H9 (cell line): Measurements from ENCODE around the gene LDB3. TPM values are rescaled to one million over a fixed set of nuclear protein-coding genes. Genes with fewer than 3 reads are reported as not detected.

ENCODE experiments used
- DNase-seq: peaks from one replicate; pipeline ENCODE4 v3.0.0-alpha.2; 2017
- H2AFZ ChIP-seq: one replicate; pipeline ENCODE4 v1.6.1; 2013; ENCODE audit warnings: mild to moderate bottlenecking, low read length, control low read depth, moderate library complexity
- H2AK5ac ChIP-seq: 2 replicates; pipeline ENCODE4 v1.6.1; 2013; ENCODE audit warnings: low read length, control low read depth, mixed read lengths; ENCODE audit not compliant: insufficient read length
- H2BK120ac ChIP-seq: one replicate; pipeline ENCODE4 v1.6.1; 2013; ENCODE audit warnings: low read depth, mild to moderate bottlenecking, low read length, control low read depth, inconsistent platforms; ENCODE audit not compliant: poor library complexity, severe bottlenecking
- H2BK12ac ChIP-seq: 2 replicates; pipeline ENCODE4 v1.6.1; 2013; ENCODE audit warnings: low read length, control low read depth, mixed read lengths, low read depth; ENCODE audit not compliant: insufficient read length
- H2BK15ac ChIP-seq: 2 replicates; pipeline ENCODE4 v1.6.1; 2013; ENCODE audit warnings: low read depth, low read length, control low read depth
- H2BK20ac ChIP-seq: one replicate; pipeline ENCODE4 v1.6.1; 2013; ENCODE audit warnings: low read depth, mild to moderate bottlenecking, low read length, control low read depth, inconsistent platforms; ENCODE audit not compliant: poor library complexity, severe bottlenecking
- H2BK5ac ChIP-seq: 2 replicates; pipeline ENCODE4 v1.6.1; 2013; ENCODE audit warnings: low read length, control low read depth, mixed read lengths; ENCODE audit not compliant: insufficient read length
- H3K14ac ChIP-seq: 2 replicates; pipeline ENCODE4 v1.6.1; 2013; ENCODE audit warnings: low read length, control low read depth; ENCODE audit not compliant: insufficient read depth
- H3K18ac ChIP-seq: 2 replicates; pipeline ENCODE4 v1.6.1; 2013; ENCODE audit warnings: low read depth, mild to moderate bottlenecking, mixed read lengths, low read length, control low read depth; ENCODE audit not compliant: insufficient read length
- H3K23ac ChIP-seq: 2 replicates; pipeline ENCODE4 v1.6.1; 2013; ENCODE audit warnings: low read length, control low read depth, mixed read lengths, low read depth; ENCODE audit not compliant: insufficient read length
- H3K23me2 ChIP-seq: 2 replicates; pipeline ENCODE4 v1.6.1; 2013; ENCODE audit warnings: low read depth, mild to moderate bottlenecking, mixed read lengths, low read length, control low read depth; ENCODE audit not compliant: insufficient read length, poor library complexity, severe bottlenecking
- H3K27ac ChIP-seq: 2 replicates; pipeline ENCODE4 v1.5.1; 2013; ENCODE audit warnings: low read length, control low read depth, mixed read lengths, low read depth; ENCODE audit not compliant: insufficient read length
- H3K27me3 ChIP-seq: 2 replicates; pipeline ENCODE4 v1.6.1; 2013; ENCODE audit warnings: low read length, control low read depth, inconsistent platforms; ENCODE audit not compliant: insufficient read depth
- H3K4ac ChIP-seq: 2 replicates; pipeline ENCODE4 v1.6.1; 2013; ENCODE audit warnings: low read depth, mild to moderate bottlenecking, control low read depth, inconsistent platforms, low read length, moderate library complexity
- H3K4me1 ChIP-seq: 2 replicates; pipeline ENCODE4 v1.6.1; 2013; ENCODE audit warnings: low read length, control low read depth, inconsistent platforms; ENCODE audit not compliant: insufficient read depth
- H3K4me2 ChIP-seq: 2 replicates; pipeline ENCODE4 v1.6.1; 2013; ENCODE audit warnings: low read length, control low read depth, mixed read lengths; ENCODE audit not compliant: insufficient read length, insufficient read depth
- H3K56ac ChIP-seq: 2 replicates; pipeline ENCODE4 v1.6.1; 2013; ENCODE audit warnings: low read depth, mild to moderate bottlenecking, mixed read lengths, low read length, control low read depth; ENCODE audit not compliant: insufficient read length
- H3K79me1 ChIP-seq: 2 replicates; pipeline ENCODE4 v1.6.1; 2013; ENCODE audit warnings: low read depth, mild to moderate bottlenecking, moderate library complexity, low read length, control low read depth, inconsistent platforms; ENCODE audit not compliant: insufficient read depth, poor library complexity, severe bottlenecking
- H3K79me2 ChIP-seq: 2 replicates; pipeline ENCODE4 v1.6.1; 2013; ENCODE audit warnings: low read length, control low read depth, inconsistent platforms; ENCODE audit not compliant: insufficient read depth
- H3K9ac ChIP-seq: 2 replicates; pipeline ENCODE4 v1.6.1; 2013; ENCODE audit warnings: low read length, control low read depth, mixed read lengths; ENCODE audit not compliant: insufficient read length; ENCODE audit errors: extremely low read depth
- H3K9me3 ChIP-seq: one replicate; pipeline ENCODE4 v1.6.1; 2013; ENCODE audit warnings: low read depth, low read length, inconsistent platforms; ENCODE audit not compliant: control insufficient read depth
- H3T11ph ChIP-seq: one replicate; pipeline ENCODE4 v1.6.1; 2013; ENCODE audit warnings: mild to moderate bottlenecking, low read length, control low read depth, inconsistent platforms
- H4K20me1 ChIP-seq: one replicate; pipeline ENCODE4 v1.6.1; 2013; ENCODE audit not compliant: control insufficient read depth, insufficient read length, insufficient read depth
- H4K5ac ChIP-seq: 2 replicates; pipeline ENCODE4 v1.6.1; 2013; ENCODE audit warnings: low read depth, mild to moderate bottlenecking, mixed read lengths, low read length, control low read depth; ENCODE audit not compliant: insufficient read length
- H4K8ac ChIP-seq: replicated peaks from 2 replicates; pipeline ENCODE4 v1.6.1; 2013; ENCODE audit warnings: low read length, control low read depth, mixed read lengths, low read depth; ENCODE audit not compliant: insufficient read length
- H4K91ac ChIP-seq: 2 replicates; pipeline ENCODE4 v1.6.1; 2013; ENCODE audit warnings: low read depth, mild to moderate bottlenecking, moderate library complexity, mixed read lengths, low read length, control low read depth; ENCODE audit not compliant: insufficient read length
- H3K27ac Mint-ChIP-seq, 3 experiments: 2 replicates in 2 of 3; 3 replicates in 1 of 3; pipeline ENCODE4 v1.8.0; 2020 to 2021; ENCODE audit warnings: mixed read lengths in 3 of 3, mild to moderate bottlenecking in 1 of 3, moderate library complexity in 1 of 3
- H3K27me3 Mint-ChIP-seq: 2 replicates; pipeline ENCODE4 v1.8.0; 2021; ENCODE audit warnings: low read depth, mild to moderate bottlenecking, moderate library complexity, mixed read lengths
- H3K36me3 Mint-ChIP-seq, 3 experiments: 2 replicates in 2 of 3; 3 replicates in 1 of 3; pipeline ENCODE4 v1.8.0; 2020 to 2021; ENCODE audit warnings: low read depth in 3 of 3, mixed read lengths in 3 of 3; ENCODE audit not compliant: insufficient read depth in 1 of 3
- H3K4me1 Mint-ChIP-seq, 2 experiments: 2 replicates each; pipeline ENCODE4 v1.8.0; 2020; ENCODE audit warnings: mixed read lengths in 2 of 2
- H3K4me3 Mint-ChIP-seq, 2 experiments: 2 replicates in 1 of 2; 3 replicates in 1 of 2; pipeline ENCODE4 v1.8.0; 2020 to 2021; ENCODE audit warnings: mild to moderate bottlenecking in 2 of 2, mixed read lengths in 2 of 2, moderate library complexity in 1 of 2
- H3K9me3 Mint-ChIP-seq, 2 experiments: 2 replicates in 1 of 2; 3 replicates in 1 of 2; pipeline ENCODE4 v1.8.0; 2020; ENCODE audit warnings: mild to moderate bottlenecking in 2 of 2, mixed read lengths in 2 of 2, moderate library complexity in 1 of 2
- WGBS: extraction: QIAGEN DNeasy Blood & Tissue Kit; methylation state at CpG from one replicate; pipeline ENCODE4 v1.1.7; 2013; ENCODE audit warnings: missing lambda C conversion rate, low lambda C conversion rate, mixed read lengths; ENCODE audit not compliant: insufficient read length; ENCODE audit errors: extremely low coverage; 5-methylcytosine and 5-hydroxymethylcytosine counted together
- total RNA-seq: library from RNA; stranded (reverse); gene quantifications from 2 replicates; pipeline ENCODE4 v1.2.1, GENCODE V29; 2021
- TF ChIP-seq, protein P1 (sequence below): fragments of 200-600 bp; sonication (generic); conservative IDR thresholded peaks from 3 replicates; pipeline ENCODE4 v1.8.0; 2021; ENCODE audit warnings: antibody characterized with exemption, mild to moderate bottlenecking

LDB3 gene
- total RNA-seq, 1 experiment from 2014 or later, result 0.17 TPM

- H3K27me3 Mint-ChIP-seq, result no peaks in the 10 kb centered on the region
- no peak overlapping the region for H3K56ac ChIP-seq
Measured at GRCh38 chr10:86681047-86681446, 12.7 kb downstream of the LDB3 start.

More at GRCh38 chr10:86681047-86681446, 12.7 kb downstream of the LDB3 start:
- no peak overlapping the region for H2BK120ac ChIP-seq
- Mint-ChIP-seq H3K4me1 (peaks cover 21 to 27% of the 10 kb centered on the region in 2 experiments), H3K27ac (no peak overlapping the region), H3K36me3 (no peaks in the 10 kb centered on the region), H3K4me3 (no peak overlapping the region), H3K9me3 (no peaks in the 10 kb centered on the region)
- H3K27ac ChIP-seq, result no peak overlapping the region
- H4K8ac ChIP-seq, result no peak overlapping the region
- no peaks in the 10 kb centered on the region for H3K23me2 ChIP-seq
- H3K79me1 ChIP-seq, result no peaks in the 10 kb centered on the region
- H2BK12ac ChIP-seq, result no peak overlapping the region
- H2BK15ac ChIP-seq, result no peak overlapping the region
- H4K91ac ChIP-seq, result no peak overlapping the region
- no peak overlapping the region for H3K14ac ChIP-seq
- no peak overlapping the region for H2BK20ac ChIP-seq
- no peak for DNase-seq
- no peaks in the 10 kb centered on the region for H3K79me2 ChIP-seq
- no peak overlapping the region for H2AK5ac ChIP-seq
- H3K4ac ChIP-seq, result no peak overlapping the region
- no peak overlapping the region for H3K23ac ChIP-seq
- no CpG with 5 or more reads among the region's 14 CpGs for WGBS
- H3T11ph ChIP-seq, result no peak overlapping the region
- no peak overlapping the region for H3K18ac ChIP-seq
- H3K9ac ChIP-seq, result no peak overlapping the region
- TF ChIP-seq, protein P1, sequence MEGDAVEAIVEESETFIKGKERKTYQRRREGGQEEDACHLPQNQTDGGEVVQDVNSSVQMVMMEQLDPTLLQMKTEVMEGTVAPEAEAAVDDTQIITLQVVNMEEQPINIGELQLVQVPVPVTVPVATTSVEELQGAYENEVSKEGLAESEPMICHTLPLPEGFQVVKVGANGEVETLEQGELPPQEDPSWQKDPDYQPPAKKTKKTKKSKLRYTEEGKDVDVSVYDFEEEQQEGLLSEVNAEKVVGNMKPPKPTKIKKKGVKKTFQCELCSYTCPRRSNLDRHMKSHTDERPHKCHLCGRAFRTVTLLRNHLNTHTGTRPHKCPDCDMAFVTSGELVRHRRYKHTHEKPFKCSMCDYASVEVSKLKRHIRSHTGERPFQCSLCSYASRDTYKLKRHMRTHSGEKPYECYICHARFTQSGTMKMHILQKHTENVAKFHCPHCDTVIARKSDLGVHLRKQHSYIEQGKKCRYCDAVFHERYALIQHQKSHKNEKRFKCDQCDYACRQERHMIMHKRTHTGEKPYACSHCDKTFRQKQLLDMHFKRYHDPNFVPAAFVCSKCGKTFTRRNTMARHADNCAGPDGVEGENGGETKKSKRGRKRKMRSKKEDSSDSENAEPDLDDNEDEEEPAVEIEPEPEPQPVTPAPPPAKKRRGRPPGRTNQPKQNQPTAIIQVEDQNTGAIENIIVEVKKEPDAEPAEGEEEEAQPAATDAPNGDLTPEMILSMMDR, result no peak
- H4K5ac ChIP-seq, result no peak overlapping the region
- H3K4me1 ChIP-seq, result no peaks in the 10 kb centered on the region; the same call in 1 of the 2 replicates
- H3K9me3 ChIP-seq, result no peaks in the 10 kb centered on the region
- no peak overlapping the region for H2AFZ ChIP-seq
- no peak overlapping the region for H2BK5ac ChIP-seq
- no peaks in the 10 kb centered on the region for H4K20me1 ChIP-seq
- H3K27me3 ChIP-seq, result no peaks in the 10 kb centered on the region
- H3K4me2 ChIP-seq, result no peak overlapping the region
